ENCODE measurements around the gene TMEM144.

DNA sequence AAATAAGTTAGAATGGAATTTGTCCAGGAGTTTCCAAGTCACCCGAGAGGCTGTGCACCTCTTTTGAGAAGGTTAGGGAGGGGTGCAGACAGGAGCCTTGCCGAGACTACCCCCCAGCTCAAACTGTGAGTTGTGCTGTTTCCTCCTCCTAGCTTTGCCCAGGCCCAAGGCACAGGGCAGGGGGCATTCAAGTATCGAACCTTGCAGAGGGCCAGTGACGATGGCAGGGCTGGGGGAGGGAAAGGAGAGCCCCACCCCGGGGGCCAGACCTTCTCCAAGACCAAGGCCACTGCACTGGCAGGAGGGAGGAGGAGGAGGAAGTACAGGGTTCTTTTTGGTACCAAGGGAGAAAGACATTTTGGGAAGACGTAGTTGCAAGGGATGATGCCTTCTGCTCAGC is 80.6 kb downstream of the TMEM144 start:
- TF ChIP-seq, protein P1, sequence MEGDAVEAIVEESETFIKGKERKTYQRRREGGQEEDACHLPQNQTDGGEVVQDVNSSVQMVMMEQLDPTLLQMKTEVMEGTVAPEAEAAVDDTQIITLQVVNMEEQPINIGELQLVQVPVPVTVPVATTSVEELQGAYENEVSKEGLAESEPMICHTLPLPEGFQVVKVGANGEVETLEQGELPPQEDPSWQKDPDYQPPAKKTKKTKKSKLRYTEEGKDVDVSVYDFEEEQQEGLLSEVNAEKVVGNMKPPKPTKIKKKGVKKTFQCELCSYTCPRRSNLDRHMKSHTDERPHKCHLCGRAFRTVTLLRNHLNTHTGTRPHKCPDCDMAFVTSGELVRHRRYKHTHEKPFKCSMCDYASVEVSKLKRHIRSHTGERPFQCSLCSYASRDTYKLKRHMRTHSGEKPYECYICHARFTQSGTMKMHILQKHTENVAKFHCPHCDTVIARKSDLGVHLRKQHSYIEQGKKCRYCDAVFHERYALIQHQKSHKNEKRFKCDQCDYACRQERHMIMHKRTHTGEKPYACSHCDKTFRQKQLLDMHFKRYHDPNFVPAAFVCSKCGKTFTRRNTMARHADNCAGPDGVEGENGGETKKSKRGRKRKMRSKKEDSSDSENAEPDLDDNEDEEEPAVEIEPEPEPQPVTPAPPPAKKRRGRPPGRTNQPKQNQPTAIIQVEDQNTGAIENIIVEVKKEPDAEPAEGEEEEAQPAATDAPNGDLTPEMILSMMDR (IDR thresholded peaks at IDR 0.05 in 4 of 5, conservative IDR thresholded peaks at IDR 0.05 in 1 of 5) = no peak
- TF ChIP-seq POLR2A (IDR thresholded peaks at IDR 0.05) = no peak

Measured in gastrocnemius medialis (tissue), 4 donors.